ENCODE measurements around the gene NAGA.
A peak's percentile ranks its signal among the peaks of the same experiment; 100 is the strongest.

NAGA gene

GRCh38 chr22:42090596-42091454, 20.2 kb upstream of the NAGA start, which contains the start of gene NDUFA6:
Gene NDUFA6 (minus strand): TSS chr22:42090772. CDS start chr22:42090744, 28 bp downstream.
- H3K9me3 ChIP-seq (ENCODE audit: insufficient read depth, low read depth, low read length), result no peaks in the 10 kb centered on the region
- H3K4me1 ChIP-seq (ENCODE audit: insufficient read depth, low read length, poor library complexity, severe bottlenecking), result peaks cover 17% of the 10 kb centered on the region
- 0 out of 2 replicates have a peak, but pooled peaks cover 4% of the 10 kb centered on the region for H3F3A ChIP-seq (ENCODE audit: low read depth)
- no peaks in the 10 kb centered on the region for H3K9me2 ChIP-seq (replicated peaks; ENCODE audit: low read depth, low read length)
- peak within 1 kb of the TSS; percentile 92 for H3K4me3 ChIP-seq (ENCODE audit: low read length, poor library complexity, severe bottlenecking)
- TF ChIP-seq CTCF (conservative IDR thresholded peaks at IDR 0.05; ENCODE audit: low read length) (peak; percentile 84), EZH2phosphoT487 (IDR thresholded peaks at IDR 0.05; ENCODE audit: borderline replicate concordance) (no peak)
- peak within 1 kb of the TSS; percentile 93 for H3K9ac ChIP-seq (ENCODE audit: low read depth, low read length, poor library complexity, severe bottlenecking)
- H3K36me3 ChIP-seq (ENCODE audit: insufficient read depth, low read length), result peaks cover 14% of the 10 kb centered on the region
- peaks cover 18% of the 10 kb centered on the region for H4K20me1 ChIP-seq (ENCODE audit: insufficient read depth, low read length, poor library complexity, severe bottlenecking)
- H3K4me2 ChIP-seq (ENCODE audit: low read depth, low read length, poor library complexity, severe bottlenecking), result peak within 1 kb of the TSS; percentile 90
- H2AFZ ChIP-seq (ENCODE audit: low read length), result peak within 1 kb of the TSS; percentile 94
- no peaks in the 10 kb centered on the region for H3K27me3 ChIP-seq (ENCODE audit: insufficient read depth, low read length, poor library complexity, severe bottlenecking)
- peaks cover 44% of the 10 kb centered on the region for H3K79me2 ChIP-seq (ENCODE audit: insufficient read depth, low read length)

- no peak overlapping the region for H2AFZ ChIP-seq (ENCODE audit: low read length)
- H4K20me1 ChIP-seq (ENCODE audit: insufficient read depth, low read length, poor library complexity, severe bottlenecking), result peaks cover 18% of the 10 kb centered on the region
- peaks cover 69% of the 10 kb centered on the region for H3K79me2 ChIP-seq (ENCODE audit: insufficient read depth, low read length)
- TF ChIP-seq CTCF (conservative IDR thresholded peaks at IDR 0.05; ENCODE audit: low read length) (no peak), EZH2phosphoT487 (IDR thresholded peaks at IDR 0.05; ENCODE audit: borderline replicate concordance) (no peak)
- peaks cover 16% of the 10 kb centered on the region for H3K4me1 ChIP-seq (ENCODE audit: insufficient read depth, low read length, poor library complexity, severe bottlenecking)
- H3K9me2 ChIP-seq (replicated peaks; ENCODE audit: low read depth, low read length), result no peaks in the 10 kb centered on the region
- no peak overlapping the region for H3K4me3 ChIP-seq (ENCODE audit: low read length, poor library complexity, severe bottlenecking)
- no peaks in the 10 kb centered on the region for H3K27me3 ChIP-seq (ENCODE audit: insufficient read depth, low read length, poor library complexity, severe bottlenecking)
- H3F3A ChIP-seq (ENCODE audit: low read depth), result 0 out of 2 replicates have a peak, but pooled peaks cover 9% of the 10 kb centered on the region
- H3K4me2 ChIP-seq (ENCODE audit: low read depth, low read length, poor library complexity, severe bottlenecking), result no peak overlapping the region
- peaks cover 40% of the 10 kb centered on the region for H3K36me3 ChIP-seq (ENCODE audit: insufficient read depth, low read length)
- no peaks in the 10 kb centered on the region for H3K9me3 ChIP-seq (ENCODE audit: insufficient read depth, low read depth, low read length)
- no peak overlapping the region for H3K9ac ChIP-seq (ENCODE audit: low read depth, low read length, poor library complexity, severe bottlenecking)
Observed at GRCh38 chr22:42086051-42086450, 15.4 kb upstream of the NAGA start.

GRCh38 chr22:42084874-42085273, 14.3 kb upstream of the NAGA start:
- no peak overlapping the region for H3K4me3 ChIP-seq (ENCODE audit: low read length, poor library complexity, severe bottlenecking)
- no peak for TF ChIP-seq CTCF (conservative IDR thresholded peaks at IDR 0.05; ENCODE audit: low read length)
- no peak for TF ChIP-seq EZH2phosphoT487 (IDR thresholded peaks at IDR 0.05; ENCODE audit: borderline replicate concordance)
- no peaks in the 10 kb centered on the region for H3K9me3 ChIP-seq (ENCODE audit: insufficient read depth, low read depth, low read length)
- peaks cover 81% of the 10 kb centered on the region for H3K79me2 ChIP-seq (ENCODE audit: insufficient read depth, low read length)
- no peak overlapping the region for H3K9ac ChIP-seq (ENCODE audit: low read depth, low read length, poor library complexity, severe bottlenecking)
- no peaks in the 10 kb centered on the region for H3K9me2 ChIP-seq (replicated peaks; ENCODE audit: low read depth, low read length)
- H3F3A ChIP-seq (ENCODE audit: low read depth), result 0 out of 2 replicates have a peak, but pooled peaks cover 9% of the 10 kb centered on the region
- H2AFZ ChIP-seq (ENCODE audit: low read length), result no peak overlapping the region
- no peak overlapping the region for H3K4me2 ChIP-seq (ENCODE audit: low read depth, low read length, poor library complexity, severe bottlenecking)
- peaks cover 40% of the 10 kb centered on the region for H3K36me3 ChIP-seq (ENCODE audit: insufficient read depth, low read length)
- no peaks in the 10 kb centered on the region for H3K27me3 ChIP-seq (ENCODE audit: insufficient read depth, low read length, poor library complexity, severe bottlenecking)
- H4K20me1 ChIP-seq (ENCODE audit: insufficient read depth, low read length, poor library complexity, severe bottlenecking), result peaks cover 23% of the 10 kb centered on the region
- peaks cover 24% of the 10 kb centered on the region for H3K4me1 ChIP-seq (ENCODE audit: insufficient read depth, low read length, poor library complexity, severe bottlenecking)
